AG20443 (cell line): ENCODE data around the gene SEMA6A.

Experiments used
- DNase-seq: peaks from one replicate; pipeline ENCODE4 v3.0.0; 2012; ENCODE audit warnings: low spot score, mixed read lengths

The SEMA6A gene

DNA sequence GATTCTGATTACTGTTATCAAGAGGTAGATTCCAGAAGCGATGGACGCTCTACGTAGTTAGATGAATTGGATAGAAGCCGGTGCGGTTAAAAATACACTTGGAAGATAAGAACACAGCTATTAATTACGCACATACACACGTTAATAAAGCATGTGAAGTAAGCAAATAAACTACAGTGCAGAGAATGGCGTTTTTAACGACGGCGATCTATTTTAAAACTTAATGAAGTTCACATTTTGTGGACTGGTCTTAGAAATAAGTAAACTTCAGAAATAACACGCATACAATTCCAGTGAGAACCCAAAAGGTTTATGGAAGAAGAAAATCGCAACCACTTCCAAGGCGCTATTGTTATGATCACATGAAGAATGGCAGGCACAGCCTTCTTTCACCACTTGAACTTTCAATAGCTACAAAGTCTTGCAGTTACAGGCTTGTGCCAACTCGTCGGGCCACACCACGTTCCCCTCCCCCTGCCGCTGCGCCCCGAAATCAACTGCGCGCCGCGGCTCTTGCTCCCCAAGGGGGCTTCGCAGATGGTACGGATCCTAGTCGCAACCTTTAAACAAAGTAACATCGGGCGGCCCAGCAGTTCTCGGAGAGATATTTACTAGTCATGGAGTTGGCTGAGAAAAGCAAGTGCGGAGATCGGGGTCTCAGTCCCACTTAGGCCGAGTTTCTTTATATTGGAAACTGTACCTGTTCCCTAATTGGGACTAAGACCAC, 866 bp upstream of the SEMA6A start:
- no peak for DNase-seq

DNA sequence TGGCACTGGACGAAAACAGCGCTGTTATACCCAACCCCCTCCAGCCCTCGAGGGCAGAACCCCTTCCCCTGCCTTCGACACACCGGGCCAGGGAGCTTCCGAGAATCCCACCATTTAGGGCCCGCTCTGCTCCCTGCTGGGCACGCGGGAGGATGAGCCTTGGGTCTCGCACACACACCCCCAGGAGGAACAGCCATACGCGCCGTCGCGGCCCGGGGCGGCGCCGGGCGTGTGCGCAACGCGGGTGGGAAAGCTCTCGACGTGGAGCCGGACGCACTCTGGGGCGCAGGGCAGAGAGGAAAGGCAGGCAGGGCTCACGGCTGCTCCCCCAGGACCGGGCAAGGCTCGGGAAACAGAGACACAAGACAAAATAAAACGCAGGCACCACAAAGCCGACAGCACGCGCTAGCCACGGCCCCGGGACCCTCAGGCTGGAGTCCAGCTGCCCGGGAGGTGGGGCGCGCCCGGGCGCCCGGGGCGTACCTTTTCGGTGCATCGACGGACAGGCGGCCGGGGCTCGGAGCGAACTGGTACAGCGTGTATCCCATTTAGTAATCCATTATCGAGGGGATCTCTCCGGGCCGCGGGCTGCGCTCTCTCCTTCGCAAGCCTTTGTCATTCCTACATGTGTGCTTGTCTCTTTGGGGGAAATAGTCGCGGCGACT, 789 bp downstream of the SEMA6A start:
- DNase-seq = peak; percentile 28

DNA sequence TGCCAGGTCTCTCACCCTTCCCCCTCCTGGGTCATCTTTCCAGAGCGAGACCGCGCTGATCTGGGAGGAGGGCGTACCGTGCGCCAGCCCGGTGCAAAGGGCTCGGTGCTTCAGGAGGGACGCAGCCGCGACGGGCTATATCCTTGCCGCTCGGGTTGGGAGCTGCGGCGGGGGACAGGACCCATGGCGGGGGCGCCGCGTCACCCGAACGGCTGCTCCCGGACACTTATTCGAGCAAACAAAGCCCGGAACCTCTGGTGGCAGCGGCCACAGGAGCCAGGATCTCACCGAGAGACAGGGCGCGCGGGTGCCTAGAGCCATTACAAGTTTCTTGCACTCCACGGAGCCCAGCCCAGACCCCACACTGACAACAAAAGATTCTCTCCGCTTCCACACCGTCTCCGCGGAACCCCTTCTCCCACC, 1.3 kb downstream of the SEMA6A start:
- DNase-seq = peak; percentile 20

DNA sequence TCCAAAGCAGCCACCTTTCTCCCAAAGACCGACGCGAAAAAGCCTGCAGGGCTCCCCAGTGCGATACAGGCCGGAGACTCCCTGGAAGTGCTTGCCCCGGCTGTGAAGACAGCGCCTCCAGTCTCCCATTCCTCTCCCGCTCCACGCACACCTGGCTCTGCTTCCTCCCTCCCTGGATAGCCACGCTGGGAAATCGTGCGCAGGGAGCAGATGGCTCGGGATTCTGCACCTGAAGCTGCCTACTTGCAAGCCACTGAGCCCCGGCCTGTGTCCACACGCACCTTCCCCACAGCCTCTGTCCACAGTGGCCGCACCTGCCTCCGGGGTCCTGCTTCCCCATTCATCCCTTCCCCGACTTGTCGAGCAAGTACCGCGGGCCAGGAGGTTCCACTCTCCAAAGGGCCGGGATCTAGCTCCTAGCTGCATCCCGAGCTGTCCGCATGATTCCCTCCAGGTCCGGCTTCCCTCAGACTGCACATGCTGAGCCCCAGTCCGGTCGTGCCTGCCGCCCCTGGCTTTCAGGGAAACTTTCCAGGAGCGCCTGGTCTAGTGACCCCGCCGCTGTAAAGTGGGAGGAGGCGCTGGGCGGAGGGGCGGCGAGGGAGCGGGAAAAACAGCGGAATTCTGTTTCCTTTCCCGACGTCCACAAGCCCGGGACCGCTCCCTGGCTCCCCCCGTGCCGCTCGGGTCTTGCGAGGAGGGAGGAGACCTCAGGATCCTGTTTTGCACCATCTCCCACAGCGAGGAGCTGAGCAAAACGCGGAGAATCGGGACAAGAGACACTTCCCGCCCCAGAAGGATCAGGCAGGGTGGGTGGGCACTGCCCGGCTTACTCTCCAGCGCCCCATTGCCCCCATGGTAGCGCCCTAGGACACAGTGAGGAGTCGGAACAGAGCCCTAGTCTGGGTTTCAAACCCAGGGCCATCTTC, 2.0 kb downstream of the SEMA6A start:
- DNase-seq = peak; percentile 12

DNA sequence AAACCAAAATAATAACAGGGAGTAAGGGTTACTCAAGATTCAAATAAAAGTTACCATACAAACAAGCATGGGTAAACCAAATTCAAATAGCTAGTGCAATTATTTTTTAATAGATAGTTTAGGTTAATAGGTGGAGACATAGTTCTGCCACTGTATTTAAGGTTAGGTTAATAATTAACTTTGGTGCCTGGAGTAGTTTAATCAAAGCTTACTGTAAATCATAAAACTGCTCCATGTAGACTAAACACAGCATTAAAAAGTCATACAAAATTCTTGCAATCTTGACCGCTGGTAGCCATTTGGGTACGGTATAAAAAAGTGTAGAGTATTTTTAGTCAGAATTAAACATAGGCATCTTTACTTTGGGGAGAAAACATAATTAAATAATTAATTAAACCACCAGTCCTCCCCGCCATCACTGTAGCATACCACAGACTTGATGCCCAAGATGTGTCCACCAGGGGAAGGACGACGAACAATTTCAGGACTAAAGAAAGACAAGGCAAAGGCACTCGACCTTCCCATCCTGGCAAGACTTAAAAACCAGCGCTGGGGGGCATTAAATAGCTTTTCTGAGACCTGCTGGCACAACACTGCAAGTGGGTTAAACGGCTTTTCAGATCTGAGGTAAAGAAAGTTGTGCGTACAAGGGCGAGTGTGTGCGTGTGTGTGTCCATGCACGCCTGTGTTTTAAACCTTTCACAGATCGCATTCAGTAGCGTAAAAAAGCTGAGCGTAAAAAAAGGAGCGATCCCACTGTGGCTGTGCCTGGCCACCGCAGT, 2.9 kb downstream of the SEMA6A start:
- DNase-seq = no peak

DNA sequence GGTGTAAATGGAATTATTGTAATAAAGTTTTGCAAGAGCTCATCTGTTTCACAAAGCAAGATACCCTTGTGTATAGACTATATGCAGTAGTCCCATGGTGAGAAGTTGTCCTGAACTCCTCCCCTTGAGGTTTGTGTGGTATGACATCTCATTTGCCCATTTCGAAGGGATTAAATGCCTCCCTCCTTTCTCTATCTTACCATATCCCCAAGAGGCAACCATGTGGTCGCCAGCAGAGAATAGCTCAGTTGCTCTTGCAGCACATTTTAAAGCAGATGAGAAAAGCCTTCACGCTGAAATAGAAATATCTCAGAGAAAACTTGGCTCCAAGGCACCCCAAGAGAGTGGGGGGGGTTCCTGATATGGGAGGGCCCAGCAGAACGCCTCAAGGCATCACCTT, 4.6 kb downstream of the SEMA6A start:
- no peak for DNase-seq

DNA sequence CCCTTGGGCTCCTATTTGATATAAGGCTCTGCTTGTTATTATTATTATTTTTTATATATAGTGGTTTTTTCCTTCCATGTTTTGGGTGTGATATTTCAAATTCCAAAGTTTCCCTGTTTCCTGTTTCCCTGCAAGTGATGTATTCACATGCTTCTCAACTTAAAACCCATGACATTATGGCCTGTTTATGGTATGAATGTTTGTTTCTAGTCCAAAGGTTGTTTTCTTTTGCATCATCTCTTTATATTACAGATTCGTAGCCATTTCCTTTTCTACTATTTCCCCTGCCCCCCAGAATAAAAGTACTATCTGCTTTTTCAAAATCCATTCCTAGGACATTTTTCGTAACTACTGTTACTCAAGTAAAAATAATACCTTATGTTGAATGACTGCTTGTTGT, 7.5 kb downstream of the SEMA6A start:
- no peak for DNase-seq

DNA sequence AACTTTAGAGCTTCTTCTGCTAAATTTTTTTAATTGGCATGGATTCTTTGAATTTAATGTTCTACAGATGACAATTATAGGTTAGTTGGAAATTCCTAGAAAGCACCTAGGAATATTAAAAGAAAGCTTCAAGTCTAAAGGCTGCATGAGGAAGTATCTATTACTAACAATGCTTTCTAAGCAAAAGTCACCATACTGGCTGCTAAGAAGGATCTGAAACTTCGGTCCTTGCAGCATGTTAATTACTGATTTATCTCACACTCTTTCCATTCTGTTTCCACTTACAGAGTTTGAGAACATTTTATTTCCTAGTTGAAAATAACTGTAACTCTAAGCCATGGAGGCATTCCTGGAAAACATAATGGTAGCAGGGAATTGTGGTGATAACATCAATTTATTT, 8.4 kb downstream of the SEMA6A start:
- no peak for DNase-seq

DNA sequence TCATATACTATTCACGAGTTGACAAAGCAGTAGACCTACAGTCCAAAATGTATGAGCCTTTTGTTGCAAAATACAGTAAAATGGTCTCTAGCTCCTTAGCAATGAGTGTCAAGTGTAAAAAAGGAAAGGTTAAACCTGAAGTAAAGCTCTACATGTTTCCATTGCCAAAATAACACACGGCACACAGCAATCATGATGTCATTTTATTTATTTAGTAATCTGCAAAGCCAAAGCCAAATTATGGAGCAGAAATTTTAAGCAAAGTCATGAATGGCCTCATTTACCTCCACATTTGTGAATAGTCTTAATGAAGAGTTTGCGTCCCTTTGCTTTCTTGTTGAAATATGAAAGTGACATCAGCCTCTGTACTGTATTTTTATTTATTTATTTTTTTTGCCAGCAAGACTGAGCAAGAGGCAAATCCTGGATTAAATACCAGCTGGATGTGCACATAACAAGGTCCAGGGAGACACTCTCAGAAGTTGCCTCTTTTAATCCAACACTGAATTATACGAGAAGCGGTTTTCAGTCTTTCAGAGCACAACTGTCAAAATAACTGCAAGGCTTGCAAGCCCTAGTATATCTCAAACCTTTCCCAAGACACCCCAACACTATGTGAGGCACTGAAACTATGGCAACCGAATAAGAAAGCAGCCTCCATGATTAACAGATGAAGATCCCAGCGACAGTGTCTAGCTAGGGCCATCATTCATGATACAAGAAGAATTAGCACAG, 9.7 kb downstream of the SEMA6A start:
- DNase-seq = no peak

DNA sequence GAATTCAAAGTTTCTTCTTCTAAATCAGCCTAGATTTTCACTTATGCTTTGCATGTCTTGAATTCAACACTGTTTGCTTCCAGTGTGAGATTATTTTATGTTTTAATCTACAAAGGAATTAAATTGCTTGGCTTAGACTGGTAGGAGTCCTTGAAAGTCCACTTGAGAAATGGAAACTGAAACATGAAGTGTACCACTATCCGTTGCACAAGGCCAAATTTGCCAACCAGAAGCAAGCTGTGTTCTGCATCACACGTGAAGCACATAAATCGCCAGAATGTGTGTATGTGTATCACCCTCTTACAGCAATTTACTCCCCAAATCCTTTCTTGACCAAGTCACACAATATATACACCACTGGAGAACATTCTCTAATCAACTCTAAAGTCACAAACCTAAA, 10.3 kb downstream of the SEMA6A start:
- DNase-seq = no peak

DNA sequence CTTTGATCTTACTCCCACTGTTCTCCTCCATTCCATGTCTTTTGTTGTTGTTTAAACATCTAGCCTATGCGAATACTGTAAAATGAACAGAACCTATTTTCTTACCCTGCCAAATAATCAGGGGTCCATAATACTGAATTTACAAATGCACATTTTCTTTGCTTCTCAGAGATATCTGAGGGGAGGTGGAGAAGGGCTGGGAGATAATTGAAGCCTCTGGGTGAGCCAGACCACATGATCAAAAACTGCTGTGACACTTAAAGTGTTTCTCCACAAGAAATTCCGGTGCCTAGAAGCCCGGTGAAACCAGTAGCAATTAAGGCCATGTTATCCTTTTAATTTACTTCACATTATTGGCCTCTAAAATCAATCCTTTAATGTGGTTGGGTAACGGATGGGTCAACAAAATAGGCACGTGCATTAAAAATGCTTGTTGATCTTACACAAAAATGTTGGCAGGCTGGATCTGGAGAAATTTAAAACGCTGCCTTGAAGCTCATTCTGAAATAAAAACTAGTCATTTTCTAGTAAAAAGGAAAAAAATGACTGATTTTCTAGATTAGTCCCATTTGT, 10.8 kb downstream of the SEMA6A start:
- DNase-seq = no peak

DNA sequence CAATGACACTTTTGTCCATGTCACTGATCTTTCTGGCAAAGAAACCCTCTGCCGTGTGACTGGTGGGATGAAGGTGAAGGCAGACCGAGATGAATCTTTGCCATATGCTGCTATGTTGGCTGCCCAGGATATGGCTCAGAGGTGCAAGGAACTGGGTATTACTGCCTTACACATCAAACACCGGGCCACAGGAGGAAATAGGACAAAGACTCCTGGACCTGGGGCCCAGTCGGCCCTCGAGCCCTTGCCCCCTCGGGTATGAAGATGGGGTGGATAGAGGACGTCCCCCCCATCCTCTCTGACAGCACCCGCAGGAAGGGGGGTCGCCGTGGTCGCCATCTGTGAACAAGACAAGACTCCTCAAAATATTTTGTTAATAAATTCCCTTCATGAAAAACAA, 12.0 kb downstream of the SEMA6A start:
- DNase-seq = no peak

DNA sequence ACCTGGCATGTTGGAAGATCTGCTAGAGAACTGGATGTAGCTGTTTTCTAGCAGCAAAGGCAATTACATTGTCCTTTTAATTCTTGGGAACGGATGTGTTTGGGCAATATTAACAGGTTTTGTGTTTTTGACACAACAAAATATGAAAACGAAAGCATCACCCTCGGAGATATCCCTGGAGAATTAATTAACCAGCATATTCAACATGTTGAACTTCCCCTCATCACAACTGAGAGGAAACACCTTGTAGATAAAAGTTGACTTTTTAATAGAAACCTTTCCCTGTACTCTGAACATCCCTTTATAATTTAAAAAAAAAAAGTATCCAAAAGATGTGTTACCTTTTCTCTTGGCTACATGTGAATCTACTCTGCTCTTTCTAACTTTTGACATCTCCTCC, 13.0 kb downstream of the SEMA6A start:
- DNase-seq = no peak

DNA sequence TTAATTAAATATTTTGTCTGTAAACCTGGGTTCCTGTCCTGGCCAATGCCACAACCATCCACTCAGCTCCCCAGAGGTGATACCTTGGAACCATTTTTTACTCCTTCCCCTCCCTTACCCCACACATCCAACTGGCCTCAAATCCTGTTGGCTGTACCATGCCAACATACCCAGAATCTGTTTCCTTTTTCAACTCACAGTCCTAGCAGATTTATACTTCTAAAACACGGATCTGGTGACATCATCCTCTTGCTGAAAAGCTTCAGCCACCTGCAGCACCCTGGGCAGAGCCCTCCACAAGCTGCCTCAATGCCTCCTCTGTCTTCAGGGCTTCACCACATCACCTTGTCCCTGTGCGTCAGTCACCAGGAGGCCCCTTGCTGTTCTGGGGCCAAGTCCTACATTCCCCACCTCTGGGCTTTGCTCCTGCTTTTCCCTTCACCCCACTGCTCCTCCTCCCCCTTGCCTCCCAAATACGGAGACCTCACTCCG, 14.9 kb downstream of the SEMA6A start:
- no peak for DNase-seq

DNA sequence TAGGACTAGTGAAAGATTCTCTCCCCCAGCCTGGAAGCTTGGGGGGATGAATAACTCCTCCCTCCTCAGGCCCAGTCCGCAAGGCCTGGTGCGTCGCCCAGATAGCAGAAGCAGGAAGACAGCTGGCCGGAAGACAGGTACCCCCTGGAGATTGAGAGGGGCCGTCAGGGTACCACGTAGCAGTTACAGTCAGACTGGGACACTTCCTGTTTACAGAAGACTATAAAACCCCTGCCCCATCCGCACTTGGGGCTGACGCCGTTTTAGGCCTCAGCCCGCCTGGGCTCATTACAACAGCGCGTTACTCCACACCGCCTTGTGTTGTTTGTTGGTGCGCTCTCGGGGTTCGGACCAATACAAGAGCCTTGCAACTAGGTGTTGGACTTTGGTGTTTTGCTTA, 15.4 kb downstream of the SEMA6A start:
- DNase-seq = no peak

DNA sequence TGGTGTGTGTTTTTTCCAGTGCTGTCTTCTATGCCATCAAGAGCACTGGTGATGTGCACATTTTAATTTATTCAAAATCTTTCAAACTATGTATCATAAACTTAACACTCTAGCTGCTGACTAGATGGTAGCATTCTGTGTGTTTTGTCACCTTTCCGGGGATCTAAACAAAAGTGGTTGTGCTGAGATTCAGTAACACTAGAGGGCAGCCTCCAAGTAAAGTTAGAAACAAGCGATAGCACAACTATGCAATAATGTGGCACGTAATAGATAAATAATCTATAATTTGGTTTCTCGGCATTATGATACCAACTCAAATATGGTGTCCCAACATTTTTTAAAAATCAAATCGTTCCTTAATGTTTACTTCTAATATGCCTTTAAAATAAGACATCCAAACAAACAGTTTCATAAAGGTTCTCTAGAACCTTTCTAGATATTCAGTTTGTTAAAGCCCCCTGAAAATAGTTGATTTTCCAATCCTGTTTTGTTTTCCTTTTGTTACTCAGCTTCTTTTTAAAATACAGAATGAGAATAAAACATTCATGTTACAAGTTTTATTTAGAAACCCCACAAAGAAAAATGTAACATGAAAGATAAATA, 16.9 kb downstream of the SEMA6A start:
- DNase-seq = peak; percentile 20

DNA sequence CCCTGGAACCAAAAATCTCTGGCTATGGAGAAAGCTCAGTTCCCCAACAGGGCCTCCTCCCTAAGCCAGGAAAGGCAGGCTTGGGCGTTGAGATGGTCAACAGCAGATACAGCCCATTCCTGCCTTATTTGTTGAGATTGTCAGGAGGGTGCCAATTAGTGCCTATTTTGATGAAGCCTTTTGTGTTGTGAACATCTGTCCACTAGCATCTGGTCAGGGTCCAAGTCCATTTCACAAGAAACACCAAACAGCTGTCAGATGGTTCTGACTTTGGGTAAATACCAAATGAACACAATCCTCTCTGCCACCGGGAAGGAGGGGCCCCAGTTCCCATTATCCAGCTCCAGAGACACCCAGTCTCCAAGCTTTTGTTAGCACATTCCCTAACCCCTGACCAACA, 19.9 kb downstream of the SEMA6A start:
- DNase-seq = no peak

DNA sequence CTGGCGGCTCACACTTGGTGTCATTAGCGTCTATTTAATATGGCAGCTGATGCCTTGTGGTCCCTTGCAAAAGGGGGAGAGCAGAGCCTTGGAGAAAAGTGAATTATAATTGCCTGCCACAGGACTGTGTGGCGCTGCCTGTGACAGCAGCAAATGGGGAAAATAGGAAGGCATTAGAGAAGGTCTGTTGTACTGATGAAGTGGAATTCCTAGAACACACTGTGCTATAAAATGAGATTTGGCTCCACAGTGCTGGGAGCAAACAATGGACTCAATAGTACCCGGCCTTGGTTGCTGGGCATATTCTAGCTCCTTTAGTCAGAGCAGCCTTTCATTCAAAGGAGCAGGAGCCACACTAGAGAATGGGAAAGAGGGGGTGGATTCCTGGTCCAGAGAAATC, 21.3 kb downstream of the SEMA6A start:
- DNase-seq = no peak

DNA sequence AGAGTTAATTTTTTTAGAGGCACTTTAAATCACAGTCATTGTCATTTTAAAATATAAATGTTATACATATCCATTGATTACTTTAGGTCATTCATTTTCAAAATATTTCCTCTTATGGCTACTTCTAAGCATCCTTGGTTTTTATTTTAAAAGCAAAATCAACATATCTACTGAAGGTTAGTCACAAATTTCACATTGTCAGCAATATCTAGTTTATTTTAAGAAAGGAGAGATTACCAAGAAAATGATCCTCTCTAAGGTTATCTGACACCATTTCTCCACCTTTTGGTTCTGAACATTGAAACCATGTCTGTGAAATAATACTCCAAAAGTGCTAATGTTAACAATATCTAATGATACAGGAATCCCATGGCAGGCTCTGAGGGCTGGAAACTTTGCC, 24.5 kb downstream of the SEMA6A start:
- no peak for DNase-seq

DNA sequence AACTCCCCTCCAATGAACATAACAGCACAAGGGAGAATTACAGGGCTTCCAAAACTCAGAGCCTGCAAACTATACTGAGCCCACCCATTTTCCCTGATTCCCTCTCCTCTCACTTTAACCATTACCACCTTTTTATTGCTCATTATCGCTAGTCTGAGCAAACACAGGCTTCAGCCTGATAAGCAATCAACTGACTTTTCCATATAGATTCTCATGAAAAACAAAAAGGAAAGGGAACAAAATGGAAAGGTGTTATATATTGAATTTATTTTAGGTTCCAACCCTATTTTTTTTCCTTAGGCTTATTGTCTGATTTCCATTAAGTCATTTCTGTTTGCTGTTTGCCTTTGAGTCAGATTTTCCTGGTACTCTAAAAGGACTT, 27.9 kb downstream of the SEMA6A start:
- DNase-seq = no peak
